Central memory CD4-positive, alpha-beta T cell (primary cell): ENCODE data around the gene CCL20.
A peak's percentile ranks its signal among the peaks of the same experiment; 100 is the strongest.
"Not testable (repeated sequence)": the region's sequence is repeated elsewhere in the genome, so short reads cannot be mapped to it uniquely, and the experiment has no call there.

Source experiments
- DNase-seq: peaks from one replicate; pipeline ENCODE4 v3.0.0; 2022
- total RNA-seq, 3 experiments: gene quantifications; one replicate each; lab custom pipeline; 2026; lab: John Stamatoyannopoulos, UW

CCL20 gene
- 1.4 to 78.5 (median 1.7) reads per million in 3 experiments for total RNA-seq

DNA sequence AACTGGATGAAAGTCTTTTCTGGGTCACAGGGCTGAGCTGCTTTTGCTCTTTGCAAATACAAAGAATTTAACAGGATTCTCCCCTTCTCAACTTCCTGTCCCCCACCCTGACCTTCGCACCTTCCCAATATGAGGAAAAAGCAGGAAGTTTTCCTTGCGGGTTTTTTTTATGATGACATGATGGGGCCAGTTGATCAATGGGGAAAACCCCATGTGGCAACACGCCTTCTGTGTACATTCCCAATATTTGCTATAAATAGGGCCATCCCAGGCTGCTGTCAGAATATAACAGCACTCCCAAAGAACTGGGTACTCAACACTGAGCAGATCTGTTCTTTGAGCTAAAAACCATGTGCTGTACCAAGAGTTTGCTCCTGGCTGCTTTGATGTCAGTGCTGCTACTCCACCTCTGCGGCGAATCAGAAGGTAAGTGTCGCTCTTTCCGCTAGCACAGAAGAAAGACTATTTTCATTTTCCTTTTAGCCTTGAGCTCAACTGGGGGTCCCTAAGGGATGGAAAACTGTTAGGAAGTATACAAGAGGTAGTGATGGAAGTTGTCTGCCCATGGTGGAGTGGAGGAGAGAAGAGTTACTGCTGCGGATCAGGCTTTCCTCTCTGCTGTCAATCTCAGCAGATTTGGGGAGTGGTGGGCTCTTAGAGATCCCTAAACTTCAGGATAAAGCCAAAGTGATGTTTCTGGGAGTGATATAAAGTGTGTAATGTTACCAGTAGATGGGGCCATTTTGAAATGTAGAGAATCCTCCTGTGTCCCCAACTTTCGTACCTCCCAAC lies at the start of gene CCL20:
TSS of gene CCL20 (plus strand) at position 281 of the 792 bp plus-strand sequence. CDS start at position 351, 70 bp downstream.
- DNase-seq: peak; percentile 46

DNA sequence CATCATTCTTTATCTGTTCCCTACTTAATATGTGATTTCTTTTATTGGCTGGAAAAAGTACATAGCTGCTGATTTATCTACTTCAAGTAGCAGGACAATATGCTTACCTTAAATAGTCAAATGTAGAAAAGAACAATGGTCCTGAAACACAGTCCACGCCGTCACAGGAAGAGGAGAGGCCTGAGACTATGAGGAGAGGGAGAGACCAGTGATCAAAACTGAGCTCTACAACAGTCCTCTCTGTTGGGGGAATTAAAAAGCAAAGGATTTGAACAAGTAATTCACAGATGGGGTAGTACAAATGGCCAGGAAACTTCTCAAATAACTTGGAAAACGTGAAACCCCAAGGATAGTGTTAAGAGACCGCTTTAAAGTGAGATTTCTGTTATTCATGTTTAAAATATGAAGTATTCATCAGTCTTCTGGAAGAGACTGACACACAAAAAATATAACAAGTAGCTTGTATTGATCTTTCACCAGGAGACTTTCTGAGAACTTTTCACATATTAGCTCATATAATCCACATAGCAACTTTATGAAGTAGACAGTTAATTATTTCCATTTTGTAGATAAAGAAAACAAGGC lies 47.8 kb upstream of the CCL20 start:
- no peak for DNase-seq

- DNase-seq: peak; percentile 23
These were observed 47.2 kb upstream of the CCL20 start for GRCh38 chr2:227766373-227766883.

GRCh38 chr2:227767830-227768229 lies 45.8 kb upstream of the CCL20 start:
- DNase-seq: no peak

DNA sequence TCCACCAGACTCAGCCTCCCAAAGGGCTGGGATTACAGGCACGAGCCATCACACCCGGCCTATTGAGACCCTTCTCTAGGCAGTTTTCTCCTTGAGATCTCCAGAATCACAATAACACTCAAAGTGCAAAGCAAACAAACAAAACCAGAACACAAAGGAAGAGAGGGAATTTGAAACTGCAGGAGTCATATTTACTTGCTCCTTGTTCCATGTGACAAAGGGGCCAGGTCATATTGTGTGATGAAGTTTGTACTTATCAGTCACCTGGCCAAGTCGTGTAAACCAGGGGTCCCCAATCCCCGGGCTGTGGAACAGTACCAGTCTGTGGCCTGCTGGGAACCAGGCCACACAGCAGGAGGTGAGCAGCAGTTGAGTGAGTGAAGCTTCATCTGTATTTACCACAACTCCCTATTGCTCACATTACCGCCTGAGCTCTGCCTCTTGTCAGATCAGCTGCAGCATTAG lies 41.4 kb upstream of the CCL20 start:
- no peak for DNase-seq

- DNase-seq: no peak
These were observed 40.7 kb upstream of the CCL20 start for GRCh38 chr2:227772932-227773331.

- DNase-seq: no peak
These were observed 39.5 kb upstream of the CCL20 start for GRCh38 chr2:227774011-227774624.

- no peak for DNase-seq
These were observed 38.5 kb upstream of the CCL20 start for GRCh38 chr2:227774895-227775842.

DNA sequence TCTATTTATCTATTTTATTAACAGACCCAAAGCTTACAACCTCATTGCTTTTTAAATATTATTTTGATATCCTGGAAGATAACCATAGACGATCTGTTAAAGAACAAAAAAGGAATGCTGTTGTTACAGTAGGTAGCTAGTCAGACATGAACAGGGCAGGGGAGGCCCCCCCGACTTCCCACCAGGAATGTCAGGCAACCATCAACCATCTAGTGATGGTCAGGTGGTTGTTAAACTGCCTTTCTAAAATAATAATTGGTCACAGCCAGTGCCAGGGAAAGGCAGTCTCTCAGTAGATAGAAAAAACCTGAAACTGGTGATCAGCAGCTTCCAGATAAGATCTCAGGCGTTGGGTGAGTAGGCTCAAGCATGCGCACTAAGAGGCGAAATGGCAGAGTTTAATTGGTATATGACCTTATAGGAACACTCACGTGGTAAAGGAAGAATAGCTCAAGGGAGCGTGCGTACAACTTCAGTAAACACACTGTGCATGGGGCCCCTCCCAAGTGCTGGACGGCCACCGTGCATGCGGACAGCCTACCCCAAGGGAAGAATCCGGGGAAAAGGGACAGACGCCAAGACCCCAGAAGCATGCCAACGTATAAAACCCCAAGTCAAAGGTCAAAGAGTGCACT lies 32.5 kb upstream of the CCL20 start:
- DNase-seq: peak; percentile 9

DNA sequence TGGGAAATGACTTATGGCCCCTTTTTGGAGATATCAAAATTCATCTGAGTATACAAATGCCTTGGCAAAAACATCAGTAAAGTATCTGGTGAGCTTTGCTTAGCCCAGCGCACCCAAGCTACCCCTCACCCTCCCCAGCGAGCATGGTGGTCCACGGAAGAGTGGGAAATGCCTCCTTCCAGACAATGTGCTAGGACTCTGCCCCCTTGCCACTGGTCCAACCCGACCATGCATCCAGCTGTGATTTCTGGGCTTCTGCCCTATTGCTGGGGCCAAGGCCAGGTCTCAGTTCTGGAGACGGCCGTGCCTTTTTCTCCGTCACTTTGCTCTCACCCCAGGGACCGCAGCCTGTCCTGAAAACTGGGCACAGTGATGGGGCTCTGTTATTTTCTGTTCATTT lies 31.8 kb upstream of the CCL20 start:
- DNase-seq: no peak

DNA sequence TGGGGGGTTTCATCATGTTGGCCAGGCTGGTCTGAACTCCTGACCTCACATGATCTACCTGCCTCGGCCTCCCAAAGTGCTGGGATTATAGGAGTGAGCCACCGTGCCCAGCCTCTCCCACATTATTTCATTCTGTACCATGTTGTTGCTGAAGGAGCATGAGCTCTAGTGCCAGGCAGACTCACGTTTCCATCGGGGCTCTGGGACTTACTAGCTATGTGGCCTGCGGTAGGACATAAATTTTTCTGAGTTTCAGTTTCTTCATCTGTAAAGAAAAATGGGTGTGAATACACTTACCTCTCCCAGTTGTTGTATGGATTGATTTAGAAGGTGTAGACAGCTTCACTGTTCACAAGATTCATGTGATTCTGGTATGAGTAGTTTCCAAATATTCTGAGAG lies 30.8 kb upstream of the CCL20 start:
- no peak for DNase-seq

DNA sequence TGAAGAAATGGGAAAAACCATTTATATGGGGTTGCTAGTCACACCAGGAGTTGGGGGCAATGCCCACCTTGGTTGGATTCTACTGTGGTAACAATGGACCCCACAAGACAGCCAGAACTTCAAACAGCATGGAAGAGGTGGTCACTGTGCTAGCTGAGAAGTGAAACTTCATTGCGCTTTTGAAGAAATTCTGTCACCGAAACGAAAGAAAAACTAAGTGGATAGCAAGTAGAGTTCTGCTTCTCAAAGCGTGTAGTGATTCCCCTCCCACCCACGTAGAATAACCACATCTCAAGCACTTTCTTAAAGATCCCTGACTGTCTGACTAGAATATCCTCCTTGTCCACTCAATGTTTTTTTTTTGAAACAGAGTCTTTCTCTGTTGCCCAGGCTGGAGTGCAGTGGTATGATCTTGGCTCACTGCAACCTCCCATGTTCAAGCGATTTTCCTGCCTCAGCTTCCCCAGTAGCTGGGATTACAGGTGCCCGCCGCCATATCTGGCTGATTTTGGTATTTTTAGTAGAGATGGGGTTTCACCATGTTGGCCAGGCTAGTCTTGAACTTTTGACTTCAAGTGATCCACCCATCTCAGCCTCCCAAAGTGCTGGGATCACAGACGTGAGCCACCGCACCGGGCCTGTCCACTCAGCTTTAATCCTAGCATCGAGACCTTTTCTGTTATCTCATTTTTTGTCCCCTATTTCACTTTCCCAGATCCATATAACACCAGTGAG lies 30.1 kb upstream of the CCL20 start:
- peak; percentile 48 for DNase-seq

DNA sequence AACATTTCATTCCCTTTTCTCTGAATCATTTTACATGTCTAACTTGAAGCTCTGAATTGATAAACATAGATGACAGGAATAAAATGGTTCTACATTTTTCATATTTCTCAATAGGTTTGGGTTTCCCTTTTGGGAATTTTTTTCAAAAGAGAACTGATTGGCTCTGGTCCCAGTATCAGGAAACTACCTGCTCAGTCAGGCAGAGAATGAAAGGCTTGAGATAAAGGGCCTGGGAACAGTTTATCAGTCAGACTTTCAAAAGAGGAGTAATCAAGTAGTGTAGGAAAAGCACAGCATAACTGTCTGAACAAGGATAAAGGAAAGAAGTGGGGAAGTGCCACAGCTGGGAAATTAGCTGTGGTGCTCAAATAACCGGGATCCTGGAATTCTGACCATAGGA lies 28.3 kb upstream of the CCL20 start:
- no peak for DNase-seq

GRCh38 chr2:227788561-227789018 lies 25.1 kb upstream of the CCL20 start:
- DNase-seq: no peak

DNA sequence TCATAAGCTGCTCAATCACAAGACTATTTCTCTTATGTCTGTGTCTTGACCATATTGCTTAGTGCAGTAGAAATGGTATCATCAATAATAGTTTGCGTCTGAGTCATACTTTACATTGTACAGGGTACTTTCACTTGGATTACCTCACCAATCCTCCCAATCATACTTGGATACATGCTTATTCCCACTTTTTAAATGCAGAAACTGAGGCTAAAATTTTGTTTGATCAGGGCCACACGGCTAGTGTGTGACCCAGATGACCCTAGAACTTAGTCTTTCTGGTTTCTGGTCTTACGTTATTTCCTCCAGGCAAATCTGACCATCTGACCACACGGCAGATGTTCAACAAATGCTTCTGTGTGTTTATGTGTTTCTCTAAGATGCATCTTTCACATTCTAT lies 23.8 kb upstream of the CCL20 start:
- DNase-seq: no peak

- no peak for DNase-seq
These were observed 20.4 kb upstream of the CCL20 start for GRCh38 chr2:227793148-227793712.

- no peak for DNase-seq
These were observed 17.5 kb upstream of the CCL20 start for GRCh38 chr2:227796045-227796711.

DNA sequence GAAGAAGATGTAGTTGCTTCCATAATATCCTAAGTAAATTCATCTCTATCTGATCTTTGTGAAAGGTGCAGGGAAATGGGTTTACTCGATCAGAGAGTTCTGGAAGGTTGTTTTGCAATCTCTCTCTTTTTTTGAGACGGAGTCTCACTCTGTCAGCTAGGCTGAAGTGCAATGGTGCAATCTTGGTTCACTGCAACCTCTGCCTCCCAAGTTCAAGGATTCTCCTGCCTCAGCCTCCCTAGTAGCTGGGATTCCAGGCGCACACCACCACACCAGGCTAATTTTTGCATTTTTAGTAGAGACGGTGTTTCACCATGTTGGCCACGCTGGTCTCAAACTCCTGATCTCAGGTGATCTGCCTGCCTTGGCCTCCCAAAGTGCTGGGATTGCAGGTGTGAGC lies 16.9 kb upstream of the CCL20 start:
- not testable (repeated sequence) for DNase-seq

DNA sequence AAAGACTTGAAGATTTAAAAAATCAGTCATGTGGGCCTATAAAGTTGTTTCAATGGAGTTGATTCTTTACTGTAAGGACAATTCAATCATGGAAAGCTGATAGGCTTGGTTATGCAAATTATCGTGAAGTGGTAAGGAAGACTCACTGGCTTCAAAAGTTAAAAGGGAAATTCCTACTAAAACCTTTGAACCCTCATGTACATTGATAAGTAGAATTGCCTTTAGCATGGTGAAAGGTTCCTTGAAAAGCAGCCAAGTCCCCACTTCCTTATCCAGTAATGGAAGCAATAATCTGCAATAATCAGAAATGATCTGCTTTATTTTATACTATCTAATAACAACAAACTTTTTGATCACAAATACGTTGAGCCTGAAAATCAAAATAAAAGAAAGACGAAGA lies 14.4 kb upstream of the CCL20 start:
- DNase-seq: no peak

DNA sequence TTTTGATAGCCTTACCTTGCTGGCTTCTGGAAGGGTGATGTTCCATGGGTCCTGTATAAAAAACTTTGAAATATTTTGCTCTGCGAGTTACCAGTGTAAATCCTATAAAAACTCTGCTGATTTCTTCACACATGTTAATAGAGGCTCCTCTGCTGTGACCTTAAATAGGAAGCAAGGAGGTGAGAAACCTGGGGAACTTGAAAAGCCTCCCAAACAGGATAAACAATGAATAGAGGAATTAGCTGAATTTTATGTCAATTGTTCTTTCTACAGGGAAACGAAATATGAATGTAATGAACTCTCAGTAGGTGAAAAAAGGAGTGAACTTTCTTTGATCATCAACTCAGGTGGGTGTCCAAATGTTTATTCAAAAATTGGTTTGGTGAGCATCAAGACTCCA lies 10.8 kb upstream of the CCL20 start:
- no peak for DNase-seq
